Left renal cortex interstitium (tissue), 4 donors: ENCODE results near the gene TTC23. TPM values are rescaled to one million over a fixed set of nuclear protein-coding genes. Genes with fewer than 3 reads are reported as not detected.

Experiments used
- DNase-seq, 4 donors: peaks; one replicate each; pipeline ENCODE4 v3.0.0-alpha.2; 2013; ENCODE audit warnings: low read depth in 4 of 4, low spot score in 2 of 4, missing footprints in 1 of 4
- polyA plus RNA-seq, 4 donors: library from polyadenylated mRNA; unstranded; fragments of 120-200 nt; gene quantifications; one replicate each; pipeline ENCODE4 v1.2.1, GENCODE V29; 2013; ENCODE audit not compliant: insufficient read length in 4 of 4

TTC23 gene
- polyA plus RNA-seq, 4 donors, result 24.9 to 33.3 (median 31.2) TPM

- no peak for DNase-seq
Measured at GRCh38 chr15:99106417-99107220, 142.8 kb downstream of the TTC23 start.

GRCh38 chr15:99105514-99106341 lies 143.7 kb downstream of the TTC23 start:
- peak in 1 of 4 donors; percentile 51 for DNase-seq

GRCh38 chr15:99104788-99105513 lies 144.4 kb downstream of the TTC23 start, which contains the start of gene SYNM:
Gene SYNM, plus strand, starts transcription at chr15:99105080. Its CDS starts 120 bp downstream, at chr15:99105200.
- DNase-seq, result peak in 3 of 4 donors; percentile 29 to 59 (median 52)

- DNase-seq, result no peak
Measured at GRCh38 chr15:99103279-99103678, 146.1 kb downstream of the TTC23 start.

GRCh38 chr15:99102332-99103235 lies 146.8 kb downstream of the TTC23 start:
- peak in 1 of 4 donors; percentile 24 for DNase-seq

- no peak for DNase-seq
Measured at GRCh38 chr15:99101501-99101900, 147.9 kb downstream of the TTC23 start.

GRCh38 chr15:99100245-99101173 lies 148.9 kb downstream of the TTC23 start:
- peak in 2 of 4 donors; percentile 61 to 64 for DNase-seq

GRCh38 chr15:99099661-99100060 lies 149.7 kb downstream of the TTC23 start:
- DNase-seq, result no peak

- no peak for DNase-seq
Measured at GRCh38 chr15:99098991-99099390, 150.4 kb downstream of the TTC23 start.

GRCh38 chr15:99098426-99098825 lies 151.0 kb downstream of the TTC23 start:
- no peak for DNase-seq

GRCh38 chr15:99097441-99098410 lies 151.7 kb downstream of the TTC23 start:
- no peak for DNase-seq

GRCh38 chr15:99096894-99097426 lies 152.4 kb downstream of the TTC23 start:
- DNase-seq, result no peak

GRCh38 chr15:99096173-99096893 lies 153.0 kb downstream of the TTC23 start:
- DNase-seq, result no peak

GRCh38 chr15:99095626-99096025 lies 153.8 kb downstream of the TTC23 start:
- no peak for DNase-seq

- DNase-seq, result no peak
Measured at GRCh38 chr15:99092554-99093172, 156.7 kb downstream of the TTC23 start.

GRCh38 chr15:99090938-99091337 lies 158.4 kb downstream of the TTC23 start:
- no peak for DNase-seq
